ENCODE measurements around the gene PEX7.
A peak's percentile ranks its signal among the peaks of the same experiment; 100 is the strongest.

PEX7 gene

DNA sequence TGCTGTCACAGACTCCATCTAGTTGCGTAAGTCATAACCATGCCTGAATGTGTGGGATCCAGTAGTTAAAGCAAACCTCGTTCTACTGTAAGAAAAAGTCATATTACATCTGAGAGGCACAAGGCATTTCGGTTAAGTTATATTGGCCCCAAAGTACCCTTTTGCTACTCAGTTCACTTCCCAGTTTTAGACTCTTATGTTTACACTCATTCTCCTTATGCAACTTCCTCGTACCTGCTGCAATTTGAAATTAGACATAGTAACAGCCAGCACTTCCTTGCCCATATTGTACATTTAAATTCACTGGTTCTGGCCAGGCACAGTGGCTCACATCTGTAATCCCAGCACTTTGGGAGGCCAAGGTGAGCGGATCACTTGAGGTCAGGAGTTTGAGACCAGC is 37.0 kb downstream of the PEX7 start:
- DNase-seq (ENCODE audit: low read depth): peak; percentile 71
- H3K4me3 ChIP-seq (ENCODE audit: low read depth, low read length): no peak overlapping the region
- TF ChIP-seq POLR2A (IDR thresholded peaks at IDR 0.05; ENCODE audit: extremely low read depth, insufficient read length): no peak
- TF ChIP-seq, protein P1, sequence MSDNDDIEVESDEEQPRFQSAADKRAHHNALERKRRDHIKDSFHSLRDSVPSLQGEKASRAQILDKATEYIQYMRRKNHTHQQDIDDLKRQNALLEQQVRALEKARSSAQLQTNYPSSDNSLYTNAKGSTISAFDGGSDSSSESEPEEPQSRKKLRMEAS (IDR thresholded peaks at IDR 0.05; ENCODE audit: low read depth, low read length): 0 out of 2 replicates have a peak, but pooled peaks have one; percentile 24
- TF ChIP-seq, protein P2, sequence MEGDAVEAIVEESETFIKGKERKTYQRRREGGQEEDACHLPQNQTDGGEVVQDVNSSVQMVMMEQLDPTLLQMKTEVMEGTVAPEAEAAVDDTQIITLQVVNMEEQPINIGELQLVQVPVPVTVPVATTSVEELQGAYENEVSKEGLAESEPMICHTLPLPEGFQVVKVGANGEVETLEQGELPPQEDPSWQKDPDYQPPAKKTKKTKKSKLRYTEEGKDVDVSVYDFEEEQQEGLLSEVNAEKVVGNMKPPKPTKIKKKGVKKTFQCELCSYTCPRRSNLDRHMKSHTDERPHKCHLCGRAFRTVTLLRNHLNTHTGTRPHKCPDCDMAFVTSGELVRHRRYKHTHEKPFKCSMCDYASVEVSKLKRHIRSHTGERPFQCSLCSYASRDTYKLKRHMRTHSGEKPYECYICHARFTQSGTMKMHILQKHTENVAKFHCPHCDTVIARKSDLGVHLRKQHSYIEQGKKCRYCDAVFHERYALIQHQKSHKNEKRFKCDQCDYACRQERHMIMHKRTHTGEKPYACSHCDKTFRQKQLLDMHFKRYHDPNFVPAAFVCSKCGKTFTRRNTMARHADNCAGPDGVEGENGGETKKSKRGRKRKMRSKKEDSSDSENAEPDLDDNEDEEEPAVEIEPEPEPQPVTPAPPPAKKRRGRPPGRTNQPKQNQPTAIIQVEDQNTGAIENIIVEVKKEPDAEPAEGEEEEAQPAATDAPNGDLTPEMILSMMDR (IDR thresholded peaks at IDR 0.05; ENCODE audit: low read depth, low read length): no peak
- no peak for TF ChIP-seq MYC (IDR thresholded peaks at IDR 0.05; ENCODE audit: low read depth, low read length)

DNA sequence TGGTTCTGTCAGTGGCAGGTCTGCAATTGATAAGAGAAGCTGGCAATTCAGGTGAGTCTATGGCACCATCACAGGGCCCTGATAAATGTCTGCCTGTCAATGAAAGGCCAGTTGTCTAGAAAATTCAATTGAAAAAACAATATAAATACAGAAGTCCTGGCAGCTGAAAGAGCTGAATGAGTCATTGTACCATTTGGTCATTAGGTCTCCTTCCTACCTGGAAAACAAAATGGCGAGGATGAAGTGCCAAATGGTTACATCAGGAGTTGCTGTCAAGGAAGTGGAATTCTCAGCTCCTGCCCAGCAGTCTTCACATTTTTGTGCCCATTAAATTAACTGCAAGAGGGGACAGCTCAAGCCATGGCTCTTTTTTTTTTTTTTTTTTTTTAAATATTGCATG is 37.7 kb downstream of the PEX7 start:
- H3K4me3 ChIP-seq (ENCODE audit: low read depth, low read length): no peak overlapping the region
- no peak for DNase-seq (ENCODE audit: low read depth)
- no peak for TF ChIP-seq MYC (IDR thresholded peaks at IDR 0.05; ENCODE audit: low read depth, low read length)
- TF ChIP-seq, protein P2 (IDR thresholded peaks at IDR 0.05; ENCODE audit: low read depth, low read length): no peak
- TF ChIP-seq, protein P1 (IDR thresholded peaks at IDR 0.05; ENCODE audit: low read depth, low read length): no peak

DNA sequence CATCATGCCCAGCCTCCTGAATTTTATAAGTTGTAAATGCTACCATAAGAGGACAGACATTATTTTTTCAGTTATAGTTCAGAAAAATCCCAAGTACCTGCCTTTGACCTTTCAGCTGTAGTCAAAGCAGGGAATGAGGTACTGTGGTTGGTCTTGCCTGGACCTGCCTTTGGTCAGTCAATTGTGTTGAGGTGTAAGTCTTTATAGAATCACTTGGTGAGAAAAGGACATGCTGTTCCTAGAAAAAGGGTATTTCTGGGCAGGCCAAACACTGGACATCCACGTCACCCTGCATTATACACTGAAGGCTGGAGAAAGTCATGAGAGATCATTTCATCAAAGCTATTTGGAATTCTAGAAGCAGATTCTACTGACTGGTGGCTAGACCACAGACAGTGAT is 40.3 kb downstream of the PEX7 start:
- DNase-seq (ENCODE audit: low read depth): no peak
- TF ChIP-seq POLR2A (IDR thresholded peaks at IDR 0.05; ENCODE audit: extremely low read depth, insufficient read length): no peak
- TF ChIP-seq MYC (IDR thresholded peaks at IDR 0.05; ENCODE audit: low read depth, low read length): no peak
- TF ChIP-seq, protein P2 (IDR thresholded peaks at IDR 0.05; ENCODE audit: low read depth, low read length): no peak
- TF ChIP-seq, protein P1 (IDR thresholded peaks at IDR 0.05; ENCODE audit: low read depth, low read length): no peak
- no peak overlapping the region for H3K4me3 ChIP-seq (ENCODE audit: low read depth, low read length)

DNA sequence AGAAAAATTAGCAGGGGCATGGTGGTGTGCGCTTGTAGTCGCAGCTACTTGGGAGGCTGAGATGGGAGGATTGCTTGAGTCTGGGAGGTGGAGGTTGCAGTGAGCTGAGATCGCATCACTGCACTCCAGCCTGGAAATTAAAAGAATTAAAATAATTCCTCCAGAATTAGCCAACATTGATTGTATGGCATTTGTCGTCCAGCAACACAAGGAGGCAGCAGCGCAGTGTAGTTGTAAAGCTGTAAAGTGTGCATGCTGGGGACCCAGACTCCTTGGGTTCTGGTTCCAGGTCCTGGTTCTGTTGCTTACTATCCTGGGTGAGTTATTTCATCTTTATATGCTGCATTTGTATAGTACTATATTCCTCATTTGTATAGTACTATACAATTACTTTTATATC is 41.4 kb downstream of the PEX7 start:
- H3K4me3 ChIP-seq (ENCODE audit: low read depth, low read length): no peak overlapping the region
- DNase-seq (ENCODE audit: low read depth): no peak
- TF ChIP-seq, protein P1 (IDR thresholded peaks at IDR 0.05; ENCODE audit: low read depth, low read length): no peak
- TF ChIP-seq POLR2A (IDR thresholded peaks at IDR 0.05; ENCODE audit: extremely low read depth, insufficient read length) (no peak), MYC (IDR thresholded peaks at IDR 0.05; ENCODE audit: low read depth, low read length) (no peak)
- TF ChIP-seq, protein P2 (IDR thresholded peaks at IDR 0.05; ENCODE audit: low read depth, low read length): no peak

DNA sequence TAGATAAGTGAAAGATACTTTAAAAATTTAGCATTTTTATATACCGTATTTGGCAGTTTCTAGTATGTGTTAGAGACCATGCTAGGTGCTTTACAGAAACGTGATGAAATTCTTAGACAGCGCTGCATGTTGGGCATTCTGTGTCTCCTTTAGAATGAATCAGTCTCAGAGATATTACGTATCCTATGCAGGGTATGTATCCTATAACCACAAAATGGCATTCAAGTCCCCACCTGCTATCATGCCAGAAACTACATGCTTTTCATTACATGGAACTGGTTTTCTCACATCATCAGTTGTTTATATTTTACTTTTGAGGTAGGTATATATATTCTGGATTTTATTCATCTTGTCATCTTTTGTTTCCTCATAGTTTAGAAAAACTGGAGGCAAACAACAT is 42.3 kb downstream of the PEX7 start:
- no peak overlapping the region for H3K4me3 ChIP-seq (ENCODE audit: low read depth, low read length)
- TF ChIP-seq, protein P1 (IDR thresholded peaks at IDR 0.05; ENCODE audit: low read depth, low read length): no peak
- TF ChIP-seq, protein P2 (IDR thresholded peaks at IDR 0.05; ENCODE audit: low read depth, low read length): no peak
- no peak for TF ChIP-seq MYC (IDR thresholded peaks at IDR 0.05; ENCODE audit: low read depth, low read length)
- TF ChIP-seq POLR2A (IDR thresholded peaks at IDR 0.05; ENCODE audit: extremely low read depth, insufficient read length): no peak
- DNase-seq (ENCODE audit: low read depth): no peak

Measured in NB4 (cell line).